ENCODE measurements around the gene HBA1. TPM values are rescaled to one million over a fixed set of nuclear protein-coding genes. Genes with fewer than 3 reads are reported as not detected.

The HBA1 gene
- total and polyA plus RNA-seq, 2 of the 8 experiments (the other 6 are each of a cell fraction or from before 2014, with no cell fraction given) = 2.3 TPM

- Histone ChIP-seq H4K8ac (ENCODE audit: extremely low read depth, insufficient read depth, low read length) (peak overlapping the region; percentile 91), H2BK5ac (ENCODE audit: low read depth, low read length) (no peak overlapping the region), H4K5ac (ENCODE audit: insufficient read length, low read depth, low read length) (no peak overlapping the region), H3K4me2 (ENCODE audit: insufficient read depth in 1 of 2, low read depth in 2 of 2, low read length in 2 of 2) (peak overlapping the region; percentile 55 to 83), H2AK5ac (ENCODE audit: low read depth, low read length) (no peak overlapping the region), H3K56ac (replicated peaks; ENCODE audit: insufficient read length, low read depth, low read length) (no peak overlapping the region), H4K91ac (replicated peaks; ENCODE audit: insufficient read length, low read length) (peak overlapping the region; percentile 89), H3K36me3 (ENCODE audit: control insufficient read depth in 2 of 4, insufficient read depth in 4 of 4, low read length in 3 of 4) (peaks cover 0 to 3% (median 0%) of the 10 kb centered on the region in 4 experiments; a peak in 1 of 8 replicates), H3K4me3 (ENCODE audit: extremely low read depth in 1 of 4, insufficient read depth in 2 of 4, low read depth in 3 of 4, low read length in 4 of 4) (peak overlapping the region; percentile 10 to 58 (median 20); a peak in 6 of 8 replicates), H3K23ac (ENCODE audit: insufficient read length) (no peak overlapping the region), H2BK15ac (ENCODE audit: low read length) (no peak overlapping the region), H3K4ac (replicated peaks; ENCODE audit: insufficient read length, low read depth, low read length) (no peak overlapping the region), H3K9ac (replicated peaks in 1 of 4; ENCODE audit: extremely low read depth in 1 of 4, low read depth in 3 of 4, low read length in 3 of 4) (no peak overlapping the region), H2BK12ac (ENCODE audit: low read depth, low read length) (no peak overlapping the region), H3K27me3 (replicated peaks in 1 of 4; ENCODE audit: control insufficient read depth in 3 of 4, extremely low read depth in 1 of 4, insufficient read depth in 3 of 4, low read length in 3 of 4) (peaks cover 34 to 48% (median 43%) of the 10 kb centered on the region in 4 experiments), H4K20me1 (replicated peaks in 1 of 2; ENCODE audit: control insufficient read depth in 1 of 2, insufficient read depth in 2 of 2, low read length in 2 of 2) (peaks cover 9 to 12% of the 10 kb centered on the region in 2 experiments), H2BK120ac (replicated peaks; ENCODE audit: low read depth, low read length) (no peak overlapping the region), H2BK20ac (ENCODE audit: low read length) (no peak overlapping the region), H3K9me3 (ENCODE audit: insufficient read depth in 2 of 2, low read depth in 1 of 2, low read length in 1 of 2) (no peaks in the 10 kb centered on the region), H2AFZ (ENCODE audit: low read length) (no peak overlapping the region), H3K79me2 (ENCODE audit: control insufficient read depth in 1 of 2, insufficient read depth in 2 of 2, low read length in 2 of 2) (no peaks in the 10 kb centered on the region), H3K79me1 (ENCODE audit: low read depth, low read length) (no peaks in the 10 kb centered on the region; the same call in 1 of the 2 replicates), H3K27ac (ENCODE audit: low read depth, low read length) (no peak overlapping the region), H3K18ac (ENCODE audit: extremely low read depth, low read length) (peak overlapping the region; percentile 32), H3K4me1 (replicated peaks in 1 of 4; ENCODE audit: control insufficient read depth in 3 of 4, insufficient read depth in 4 of 4, low read length in 3 of 4) (peaks cover 0 to 5% (median 3%) of the 10 kb centered on the region in 4 experiments; a peak in 4 of 7 replicates), H3K14ac (ENCODE audit: insufficient read length) (no peak overlapping the region), H3K23me2 (ENCODE audit: low read depth, low read length) (peaks cover 9% of the 10 kb centered on the region; the same call in 1 of the 2 replicates)
- DNase-seq (ENCODE audit: low read depth in 1 of 2, low spot score in 2 of 2) = peak in 1 of 2 experiments; percentile 54
- ChIA-PET POLR2A (ENCODE audit: partially characterized antibody) (interaction anchor here (0.6 to 2.9 kb wide), 15 partner anchors 10 to 181 kb away, joined by 3 to 29 read pairs (median 3); partner anchors contain the start of genes HBM, NPRL3 and RHBDF1), CTCF (ENCODE audit: partially characterized antibody) (interaction anchor here (0.6 to 4.3 kb wide), 27 partner anchors 9 to 247 kb away, joined by 3 to 41 read pairs (median 4); partner anchors contain the start of genes HBM and MPG)
- FAIRE-seq = no peak
- WGBS, 2 experiments (ENCODE audit: extremely low coverage in 1 of 2, insufficient coverage in 1 of 2, insufficient read length in 1 of 2, insufficient replicate concordance in 2 of 2, low coverage in 1 of 2, low lambda C conversion rate in 2 of 2, missing lambda C conversion rate in 1 of 2) = 6% methylated on average over 57 of the region's 89 CpGs; no CpG with 5 or more reads in 1 of the 2 experiments
- TF ChIP-seq EGR1 (IDR thresholded peaks at IDR 0.05; ENCODE audit: borderline replicate concordance, low read depth, low read length) = no peak
- peak; percentile 50; the same call in 1 of the 2 replicates for TF ChIP-seq SUZ12 (IDR thresholded peaks at IDR 0.05; ENCODE audit: low read length)
- peak; percentile 84 for TF ChIP-seq BRCA1 (IDR thresholded peaks at IDR 0.05; ENCODE audit: low read depth, low read length)
- TF ChIP-seq CEBPB (IDR thresholded peaks at IDR 0.05; ENCODE audit: low read depth, low read length) = no peak
- TF ChIP-seq ASH2L (IDR thresholded peaks at IDR 0.05; ENCODE audit: low read length) = no peak
- no peak for TF ChIP-seq KDM4A (IDR thresholded peaks at IDR 0.05; ENCODE audit: low read depth, low read length, severe bottlenecking)
- peak; percentile 81 to 82; a peak in 2 of 4 replicates for TF ChIP-seq RAD21 (IDR thresholded peaks at IDR 0.05 in 1 of 2, conservative IDR thresholded peaks at IDR 0.05 in 1 of 2; ENCODE audit: low read depth in 2 of 2, low read length in 2 of 2)
- TF ChIP-seq RBBP5 (IDR thresholded peaks at IDR 0.05; ENCODE audit: borderline replicate concordance, low read depth, low read length) = no peak; the same call in 1 of the 2 replicates
- no peak for TF ChIP-seq FOSL1 (IDR thresholded peaks at IDR 0.05; ENCODE audit: insufficient read depth, low read depth, low read length)
- TF ChIP-seq KDM1A (IDR thresholded peaks at IDR 0.05; ENCODE audit: borderline replicate concordance, low read length) = 0 out of 2 replicates have a peak, but pooled peaks have one; percentile 27
- no peak for TF ChIP-seq CHD1 (IDR thresholded peaks at IDR 0.05; ENCODE audit: low read depth, low read length)
These were observed 4.4 kb downstream of the HBA1 start for GRCh38 chr16:180681-181564.
